Umbilical cord (tissue), 2 donors: ENCODE results near the gene TRIM23. TPM values are rescaled to one million over a fixed set of nuclear protein-coding genes. Genes with fewer than 3 reads are reported as not detected.

Experiments
- DNase-seq: peaks from one replicate; pipeline ENCODE4 v3.0.0-alpha.2; 2015; ENCODE audit warnings: low spot score
- total RNA-seq: library from RNA; depleted of rRNA; stranded (reverse); fragments of >200 nt; gene quantifications from one replicate; pipeline ENCODE4 v1.2.3, GENCODE V29; 2014; ENCODE audit warnings: low replicate concordance; ENCODE audit not compliant: insufficient read depth

Gene TRIM23
- total RNA-seq, 1 donor from 2014 or later = 25.3 TPM

DNA sequence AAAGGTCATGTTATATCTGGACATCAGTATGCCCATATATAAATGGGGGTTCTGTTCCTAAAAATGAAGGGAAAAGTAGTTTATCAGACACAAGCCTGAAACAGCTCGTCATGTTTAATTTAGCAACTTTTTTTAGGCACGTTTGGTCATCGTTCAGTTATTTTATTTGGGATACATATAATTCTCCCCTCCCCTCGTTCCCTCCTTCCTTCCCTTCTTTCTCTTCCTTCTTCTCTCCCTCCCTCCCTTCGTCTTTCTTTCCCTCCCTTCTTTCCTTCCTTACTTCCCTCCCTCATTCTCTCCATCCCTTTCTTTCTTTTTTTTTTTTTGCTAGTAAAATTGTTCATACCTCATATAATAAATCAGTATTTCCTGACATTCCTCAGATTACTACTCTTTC lies 57.6 kb downstream of the TRIM23 start:
- no peak for DNase-seq

- no peak for DNase-seq
Observed at GRCh38 chr5:65563777-65564176, 60.4 kb downstream of the TRIM23 start.

GRCh38 chr5:65562731-65563701 lies 61.1 kb downstream of the TRIM23 start, which contains the start of the genes CENPK and PPWD1:
Gene CENPK, minus strand, starts transcription at chr5:65563168. Its CDS starts 8,261 bp downstream, at chr5:65554907.
Gene PPWD1, plus strand, starts transcription at chr5:65563296. Its CDS starts 15 bp downstream, at chr5:65563311.
- peak; percentile 98 for DNase-seq

DNA sequence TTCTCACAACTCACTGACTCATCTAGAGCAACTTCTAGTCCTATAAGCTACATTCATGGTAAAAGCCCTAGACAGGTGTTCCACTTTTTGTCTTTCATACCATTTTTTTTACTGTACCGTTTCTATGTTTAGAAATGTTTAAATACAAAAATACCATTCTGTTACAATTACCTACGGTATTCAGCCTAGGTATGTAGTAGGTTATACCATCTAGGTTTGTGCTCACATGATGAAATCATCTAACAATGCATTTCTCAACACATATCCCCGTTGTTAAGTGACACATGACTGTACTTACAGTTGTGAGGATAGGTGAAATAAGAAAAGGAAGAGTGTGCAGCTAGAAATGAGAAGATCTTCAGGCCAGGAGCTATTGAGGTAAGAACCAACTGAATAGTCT lies 67.4 kb downstream of the TRIM23 start:
- DNase-seq = no peak

DNA sequence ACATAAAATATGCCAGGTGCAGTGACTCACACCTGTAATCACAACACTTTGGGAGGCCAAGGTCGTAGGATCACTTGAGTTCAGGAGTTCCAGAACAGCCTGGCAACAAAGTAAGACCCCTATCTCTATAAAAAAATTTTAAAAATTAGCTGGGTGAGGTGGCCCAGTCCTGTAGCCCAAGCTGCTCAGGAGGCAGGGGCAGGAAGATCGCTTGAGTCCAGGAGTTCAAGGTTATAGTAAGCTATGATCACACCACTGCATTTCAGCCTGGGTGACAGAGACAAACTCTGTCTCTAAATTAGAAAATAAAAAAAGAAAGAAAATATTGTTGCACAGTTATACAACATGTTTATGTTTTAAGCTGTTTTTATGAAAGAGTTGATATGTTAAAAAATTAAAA lies 68.0 kb downstream of the TRIM23 start:
- no peak for DNase-seq

DNA sequence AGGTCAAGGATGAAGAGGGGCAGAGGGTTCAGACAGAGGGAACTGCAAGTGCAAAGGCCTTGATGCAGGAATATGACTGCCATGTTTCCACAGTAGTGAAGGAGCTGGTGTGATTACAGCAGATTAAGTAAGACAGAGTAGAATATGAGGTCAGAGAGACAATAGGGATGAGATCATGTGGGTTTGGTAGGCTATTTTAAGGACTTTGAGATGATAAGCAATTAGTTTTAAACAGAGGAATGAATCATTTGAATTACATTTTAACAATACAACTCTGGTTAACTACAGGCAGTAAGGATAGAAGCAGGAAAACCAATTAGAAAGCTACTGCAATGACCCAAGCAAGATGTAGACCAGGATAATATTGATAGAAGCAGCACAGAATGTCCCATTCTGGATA lies 68.8 kb downstream of the TRIM23 start:
- no peak for DNase-seq

DNA sequence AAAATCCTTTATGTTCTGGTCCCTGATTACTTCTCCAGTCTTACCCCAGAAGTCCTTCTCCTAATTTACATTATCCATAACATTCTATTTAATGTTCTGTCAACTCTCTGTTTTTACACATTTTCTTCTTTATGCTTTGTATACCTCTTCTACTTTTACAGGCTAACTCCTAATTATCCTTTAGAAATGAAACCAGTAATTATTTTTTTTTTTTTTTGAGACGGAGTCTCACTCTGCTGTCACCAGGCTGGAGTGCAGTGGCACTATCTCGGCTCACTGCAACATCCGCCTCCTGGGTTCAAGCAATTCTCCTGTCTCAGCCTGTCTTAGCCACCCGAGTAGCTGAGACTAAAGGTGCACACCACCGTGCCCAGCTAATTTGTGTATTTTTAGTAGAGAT lies 70.2 kb downstream of the TRIM23 start:
- no peak for DNase-seq

DNA sequence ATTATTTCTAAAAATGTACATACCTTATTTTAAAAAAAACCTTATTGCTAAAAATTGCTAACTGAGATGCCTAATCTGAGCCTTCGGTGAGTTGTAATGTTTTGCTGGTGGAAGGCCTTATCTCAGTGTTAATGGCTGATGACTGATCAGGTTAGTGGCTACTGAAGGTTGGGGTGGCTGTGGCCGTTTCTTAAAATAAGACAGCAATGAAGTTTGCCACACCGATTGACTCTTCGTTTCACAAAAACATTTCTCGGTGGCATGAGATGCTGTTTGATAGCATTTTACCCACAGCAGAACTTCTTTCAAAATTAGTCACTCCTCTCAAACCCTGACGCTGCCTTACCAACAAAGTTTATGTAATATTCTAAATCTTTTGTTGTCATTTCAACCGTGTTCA lies 75.9 kb downstream of the TRIM23 start:
- DNase-seq = no peak

DNA sequence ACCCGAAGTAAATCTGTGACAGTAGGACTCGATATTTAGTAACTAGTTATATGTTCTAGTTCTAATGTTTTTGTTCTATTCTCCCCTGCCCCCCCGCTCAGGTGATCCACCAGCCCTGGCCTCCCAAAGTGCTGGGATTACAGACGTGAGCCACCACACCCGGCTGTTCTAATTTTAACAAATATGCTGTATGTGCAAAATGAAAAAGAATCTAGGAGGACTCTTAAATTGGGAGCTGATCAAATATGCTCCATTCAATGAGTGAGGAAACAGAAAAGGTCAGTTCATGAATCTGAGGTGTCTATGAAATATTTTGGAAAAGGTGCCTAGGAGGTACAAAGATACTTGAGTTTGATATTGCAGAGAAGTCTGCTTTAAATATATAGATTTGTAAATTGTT lies 78.0 kb downstream of the TRIM23 start:
- no peak for DNase-seq

- no peak for DNase-seq
Observed at GRCh38 chr5:65544473-65544872, 79.7 kb downstream of the TRIM23 start.

GRCh38 chr5:65539827-65540226 lies 84.3 kb downstream of the TRIM23 start:
- DNase-seq = no peak

Other genes with a start within 250 kb of the TRIM23 start
- gene ADAMTS6, start 142.4 kb downstream of the TRIM23 start, total RNA-seq = 104 TPM
- gene CENPK, start 61.2 kb downstream of the TRIM23 start, total RNA-seq = 10.4 TPM
- gene PPWD1, start 61.0 kb downstream of the TRIM23 start, total RNA-seq = 68.1 TPM
- gene SHLD3, start 694 bp upstream of the TRIM23 start, total RNA-seq = 2.2 TPM
- 22.1 TPM for gene TRAPPC13, start 694 bp upstream of the TRIM23 start, total RNA-seq
- gene SGTB, start 97.8 kb upstream of the TRIM23 start, total RNA-seq = 11.8 TPM
- gene NLN, start 97.9 kb upstream of the TRIM23 start, total RNA-seq = 10.4 TPM